Measurements from ENCODE around the gene FHIT. TPM values are rescaled to one million over a fixed set of nuclear protein-coding genes. Genes with fewer than 3 reads are reported as not detected.

FHIT gene
- total and polyA plus RNA-seq, 2 of the 4 experiments (the other 2 are of a cell fraction), result 0.07 TPM; not detected in 1

DNA sequence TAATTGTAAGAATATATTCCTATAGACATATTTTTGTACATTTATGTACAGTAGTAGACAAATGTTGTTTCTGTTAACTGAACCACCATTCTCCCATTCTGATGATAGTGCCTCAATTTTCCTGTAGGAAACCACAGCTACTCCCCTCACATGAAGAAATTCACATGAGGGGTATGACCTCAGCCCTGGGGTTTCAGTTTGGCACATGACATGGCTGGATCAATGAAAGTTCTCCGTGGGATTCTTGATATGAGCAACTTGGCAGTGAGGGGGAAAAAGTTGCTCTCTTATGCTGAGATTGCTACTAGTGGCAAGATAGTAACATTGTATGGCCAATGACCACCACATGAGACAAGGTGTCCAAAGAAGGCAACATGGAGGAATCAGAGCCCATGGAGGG, 1111.1 kb downstream of the FHIT start:
- no peak overlapping the region for H2AFZ ChIP-seq (replicated peaks; ENCODE audit: low read length, poor library complexity)
- no peak overlapping the region for H3K4me3 ChIP-seq (ENCODE audit: insufficient read depth, low read depth, low read length)
- ChIA-PET CTCF (interaction anchor here (0.6 kb wide), 1 partner anchor 1392 kb away, joined by 5 read pairs; no protein-coding TSS in a partner anchor), POLR2A (ENCODE audit: unreplicated experiment) (no interaction called here)
- TF ChIP-seq CHD1 (IDR thresholded peaks at IDR 0.05; ENCODE audit: low read depth, low read length) (no peak), SMC3 (IDR thresholded peaks at IDR 0.05; ENCODE audit: low read depth, low read length) (no peak), NFE2L2 (IDR thresholded peaks at IDR 0.05; ENCODE audit: low read depth, low read length) (no peak), MAFK (IDR thresholded peaks at IDR 0.05; ENCODE audit: low read depth, low read length) (no peak), POLR2A (IDR thresholded peaks at IDR 0.05; ENCODE audit: low read depth, low read length) (no peak), RCOR1 (IDR thresholded peaks at IDR 0.05; ENCODE audit: insufficient replicate concordance, low read length) (no peak), MXI1 (IDR thresholded peaks at IDR 0.05; ENCODE audit: borderline replicate concordance, low read depth, low read length) (no peak)
- H3K4ac ChIP-seq (ENCODE audit: low read depth, low read length), result no peak overlapping the region
- intact Hi-C loops (cut with micrococcal nuclease), result no loop called here
- H3K4me2 ChIP-seq (ENCODE audit: low read depth, low read length), result no peak overlapping the region
- no peak for ATAC-seq (ENCODE audit: low read depth)
- H3K23ac ChIP-seq (ENCODE audit: low read depth, low read length), result no peak overlapping the region
- no peaks in the 10 kb centered on the region for H3K9me3 ChIP-seq (ENCODE audit: control insufficient read depth, insufficient read depth, low read length)
- H3K14ac ChIP-seq (replicated peaks; ENCODE audit: low read depth, low read length), result no peak overlapping the region
- no CpG with 5 or more reads among the region's 1 CpG for WGBS, 2 experiments (ENCODE audit: extremely low coverage in 2 of 2, insufficient read length in 1 of 2)
- H4K20me1 ChIP-seq (ENCODE audit: insufficient read depth, low read length), result no peaks in the 10 kb centered on the region
- H4K5ac ChIP-seq (ENCODE audit: low read depth, low read length), result no peak overlapping the region
- BruUV-seq (replicated peaks), result no TSS peak
- no peak overlapping the region for H2AK5ac ChIP-seq (ENCODE audit: low read depth, low read length)
- no peak overlapping the region for H2BK15ac ChIP-seq (ENCODE audit: low read depth, low read length)
- H3K9ac ChIP-seq (ENCODE audit: low read depth, low read length), result no peak overlapping the region
- no peak overlapping the region for H3K27ac ChIP-seq (ENCODE audit: insufficient read depth, low read length)
- no peaks in the 10 kb centered on the region for H3K79me1 ChIP-seq (ENCODE audit: low read depth in 1 of 2, low read length in 2 of 2)
- no peak overlapping the region for H4K91ac ChIP-seq (ENCODE audit: insufficient read depth, low read depth, low read length)
- H3K36me3 ChIP-seq (ENCODE audit: control insufficient read depth, insufficient read depth, low read length), result no peaks in the 10 kb centered on the region
- H3K56ac ChIP-seq (ENCODE audit: extremely low read depth, insufficient read depth, low read length), result no peak overlapping the region
- no peak for DNase-seq
- no peaks in the 10 kb centered on the region for H3K4me1 ChIP-seq (ENCODE audit: control insufficient read depth, insufficient read depth, low read length)
- no peak overlapping the region for H2BK120ac ChIP-seq (ENCODE audit: low read depth, low read length)
- H4K8ac ChIP-seq (ENCODE audit: low read depth in 2 of 2, low read length in 2 of 2), result no peak overlapping the region
- no peak overlapping the region for H2AK9ac ChIP-seq (replicated peaks; ENCODE audit: low read depth, low read length, poor library complexity)
- H2BK5ac ChIP-seq (ENCODE audit: low read depth, low read length, poor library complexity, severe bottlenecking), result no peak overlapping the region
- H3K27me3 ChIP-seq (ENCODE audit: control insufficient read depth, insufficient read depth, low read length), result no peaks in the 10 kb centered on the region
- dilution Hi-C loops (cut with HindIII; ENCODE audit: low sequenced_read_pairs, unreplicated experiment), result no loop called here
- H3K18ac ChIP-seq (ENCODE audit: low read depth, low read length), result no peak overlapping the region
- H3K9me1 ChIP-seq (ENCODE audit: insufficient read depth, low read length), result no peaks in the 10 kb centered on the region
- in situ Hi-C loops (cut with MboI; ENCODE audit: low sequenced_read_pairs), result no loop called here
- H2BK20ac ChIP-seq (ENCODE audit: low read depth, low read length), result no peak overlapping the region
